Renal cortical epithelial cell (primary cell): ENCODE results near the gene BRD2. TPM values are rescaled to one million over a fixed set of nuclear protein-coding genes. Genes with fewer than 3 reads are reported as not detected.
"Not testable (repeated sequence)": the region's sequence is repeated elsewhere in the genome, so short reads cannot be mapped to it uniquely, and the experiment has no call there.

Experiments
- DNase-seq: peaks from one replicate; pipeline ENCODE4 v3.0.0-alpha.2; 2011; ENCODE audit warnings: low read depth
- total RNA-seq: library from RNA; depleted of rRNA; stranded (reverse); fragments of >200 nt; gene quantifications from 2 replicates; pipeline ENCODE4 v1.2.3, GENCODE V29; 2014

The BRD2 gene
- total RNA-seq, result 47.8 and 107 TPM in 2 replicates

DNA sequence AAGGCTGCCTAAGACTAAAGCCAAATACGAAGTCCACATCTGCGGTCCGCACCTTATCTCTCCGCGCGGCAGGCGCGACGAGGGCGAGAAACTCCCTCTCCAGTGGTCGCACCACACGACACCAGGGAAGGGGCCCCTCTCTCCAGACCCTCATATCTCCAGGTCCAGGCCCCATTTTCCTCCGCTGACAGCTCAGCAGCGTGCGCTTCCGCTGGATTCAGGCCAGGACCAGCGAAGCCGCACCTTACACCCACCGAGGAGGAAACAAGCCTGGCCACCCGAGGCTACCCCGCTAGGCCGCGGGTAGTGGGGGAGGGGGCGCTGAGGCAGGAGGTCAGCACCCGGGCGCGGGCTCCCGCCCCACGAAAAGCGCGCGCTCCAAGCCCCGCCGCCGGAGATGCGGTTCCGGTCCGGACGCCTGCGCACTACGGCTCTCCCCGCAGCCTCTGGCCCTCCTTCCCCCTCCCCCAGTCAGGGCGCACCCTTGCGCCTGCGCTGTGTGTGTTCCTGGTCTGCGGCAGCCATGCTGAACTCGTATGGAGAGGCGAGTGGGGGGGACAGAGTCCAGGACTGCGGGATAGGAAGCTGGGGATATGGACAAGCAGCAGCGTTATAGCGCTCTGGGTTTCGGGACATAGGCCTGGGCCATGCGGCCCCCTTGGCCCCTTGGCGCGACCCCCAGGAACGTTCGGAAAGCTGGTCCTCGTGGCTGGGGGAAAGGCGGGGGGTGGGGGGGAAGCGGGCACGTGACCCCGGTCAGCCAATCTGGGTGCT is at the start of gene BRD2:
BRD2 (plus strand) TSS at position 502 of the 774 bp plus-strand sequence. CDS start 4,305 bp downstream, outside the sequence.
- peak; percentile 84 for DNase-seq

DNA sequence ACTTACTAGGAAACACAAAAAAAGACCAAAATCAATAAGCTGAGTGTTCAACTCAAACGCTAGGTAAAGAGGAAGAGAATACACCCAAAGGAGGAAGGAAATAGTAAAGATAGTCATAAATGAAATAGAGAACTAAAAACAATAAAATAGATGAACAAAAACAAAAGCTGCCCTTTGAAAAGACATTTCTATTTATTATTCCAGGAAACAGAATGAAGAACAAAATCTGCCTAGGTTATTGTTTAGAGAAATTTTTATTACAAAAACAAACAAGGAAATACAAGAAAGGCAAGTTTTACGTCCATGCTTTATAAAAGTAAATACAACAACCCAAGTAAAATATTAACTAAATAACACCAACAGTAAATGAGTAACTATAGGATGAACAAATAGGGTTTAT is 47.7 kb upstream of the BRD2 start:
- peak; percentile 49 for DNase-seq

DNA sequence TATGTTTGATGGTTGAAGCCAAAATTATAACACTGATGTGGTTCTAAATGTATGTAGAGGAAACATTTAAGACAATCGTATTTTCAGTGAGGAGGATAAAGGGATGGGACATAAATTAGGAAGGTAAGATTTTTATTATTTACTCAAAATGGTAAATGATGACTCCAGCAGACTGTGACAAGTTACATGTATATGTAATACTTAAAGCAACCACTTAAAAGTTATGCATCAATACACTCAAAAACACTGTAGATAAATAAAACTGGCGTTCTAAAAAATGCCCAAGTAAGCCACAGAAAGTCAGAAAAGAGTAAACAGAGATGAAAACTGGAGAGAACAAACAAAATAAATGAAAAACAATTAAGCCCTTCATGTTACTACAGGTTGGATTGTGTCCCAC is 46.3 kb upstream of the BRD2 start:
- no peak for DNase-seq

DNA sequence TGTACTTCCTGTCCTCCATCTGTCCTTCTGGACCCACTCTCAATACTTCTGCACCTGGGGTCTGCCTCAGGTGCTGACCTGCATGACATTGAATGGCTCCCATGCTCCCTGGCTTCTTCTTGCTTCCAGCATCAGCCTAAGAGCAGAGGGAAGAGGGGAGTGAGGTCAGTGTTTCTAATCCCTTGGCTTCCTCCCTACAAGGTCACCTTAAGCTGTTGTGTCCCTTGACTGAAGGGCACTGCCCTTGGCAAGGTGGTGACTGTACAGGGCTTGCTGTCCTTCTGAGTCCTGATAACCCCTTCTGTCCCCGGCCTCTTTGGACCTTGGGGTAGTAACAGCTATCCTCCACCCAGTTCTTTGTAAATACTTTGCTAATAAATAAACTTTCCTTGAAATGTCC is 37.2 kb upstream of the BRD2 start:
- no peak for DNase-seq

DNA sequence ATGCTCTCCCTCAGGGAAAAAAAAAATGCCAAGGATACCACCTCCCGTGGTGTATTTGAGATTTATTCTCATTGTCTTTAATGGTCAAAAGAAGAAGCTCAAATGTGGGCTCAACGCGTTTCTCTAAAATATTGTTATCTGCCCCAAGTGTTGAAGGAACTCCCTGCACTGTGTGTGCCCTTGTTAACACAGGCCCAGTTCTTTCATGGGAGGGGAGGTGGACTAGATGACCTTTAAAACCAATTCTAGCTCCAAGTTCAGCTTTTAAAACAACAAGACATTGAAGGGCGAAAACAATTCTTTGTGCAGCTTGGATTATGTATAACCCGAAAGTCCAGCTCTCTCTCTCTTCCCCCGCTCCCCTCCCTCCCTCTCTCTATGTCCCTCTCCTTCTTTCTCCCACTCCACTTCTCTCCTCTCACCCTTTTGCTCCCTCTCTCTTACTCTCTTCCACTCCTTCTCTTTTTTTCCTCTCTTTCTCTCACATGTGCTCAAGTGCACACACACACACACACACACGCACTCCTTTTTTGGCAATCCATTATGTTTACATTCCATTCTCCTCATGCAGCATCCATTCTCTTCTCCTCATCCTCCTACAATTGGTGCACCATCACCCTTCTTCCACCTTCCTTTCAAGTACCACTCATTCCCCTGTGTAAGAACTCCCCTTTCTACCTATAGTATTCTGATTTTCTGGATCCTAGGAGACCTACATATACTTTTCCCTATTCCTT is 36.1 kb upstream of the BRD2 start:
- DNase-seq, result no peak

DNA sequence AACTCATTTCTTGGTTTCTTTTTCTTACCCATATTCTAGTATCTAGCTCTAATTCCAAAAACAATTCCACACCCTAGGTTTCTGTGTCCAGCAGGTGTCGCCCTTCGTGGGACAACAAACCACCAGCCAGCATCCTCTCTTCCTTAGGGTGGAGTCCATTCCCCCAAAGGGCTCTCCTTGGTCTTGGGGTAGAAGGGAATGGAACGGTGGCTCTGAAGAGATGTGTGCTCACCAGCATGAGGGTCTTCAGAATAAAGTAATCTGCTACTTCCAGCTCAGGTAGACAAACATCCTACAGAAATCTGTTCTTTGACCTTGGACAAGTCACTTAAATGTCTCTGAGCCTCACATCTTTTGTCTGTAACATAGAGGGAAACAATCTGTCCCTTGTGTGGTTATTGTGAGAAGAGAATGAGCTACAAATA is 34.7 kb upstream of the BRD2 start:
- peak; percentile 64 for DNase-seq

DNA sequence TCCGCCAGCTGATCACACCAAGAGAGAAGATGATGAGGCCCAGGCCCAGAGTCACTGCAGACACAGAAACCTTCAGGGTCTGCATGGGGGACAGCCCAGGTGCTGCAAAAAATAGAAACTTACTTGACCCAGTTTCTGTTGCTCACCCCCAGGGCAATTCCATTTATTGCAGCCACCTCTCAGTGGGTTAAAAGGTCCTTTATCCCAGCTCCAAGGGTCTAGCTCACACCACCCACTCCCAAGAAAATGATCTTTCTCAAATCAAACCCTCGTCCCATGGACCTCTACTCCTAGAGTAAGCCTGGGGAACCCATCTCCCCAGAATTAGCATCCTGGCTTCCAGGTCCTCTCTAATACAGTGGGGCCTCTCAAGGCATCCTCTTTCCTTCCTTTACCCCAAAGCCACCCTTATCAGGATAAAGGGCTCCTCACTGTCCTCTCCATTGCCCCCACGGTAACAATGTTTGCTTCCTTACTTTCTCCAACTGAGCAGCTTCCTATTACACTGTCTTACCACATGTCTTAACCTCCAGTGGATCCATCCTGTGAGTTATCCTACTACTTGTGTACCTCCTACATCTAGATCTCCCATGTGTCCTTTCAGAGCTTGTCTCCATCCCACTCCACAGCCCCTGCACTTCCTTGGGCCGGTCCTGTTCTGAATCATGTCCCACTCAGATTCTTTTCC is 32.7 kb upstream of the BRD2 start:
- no peak for DNase-seq

DNA sequence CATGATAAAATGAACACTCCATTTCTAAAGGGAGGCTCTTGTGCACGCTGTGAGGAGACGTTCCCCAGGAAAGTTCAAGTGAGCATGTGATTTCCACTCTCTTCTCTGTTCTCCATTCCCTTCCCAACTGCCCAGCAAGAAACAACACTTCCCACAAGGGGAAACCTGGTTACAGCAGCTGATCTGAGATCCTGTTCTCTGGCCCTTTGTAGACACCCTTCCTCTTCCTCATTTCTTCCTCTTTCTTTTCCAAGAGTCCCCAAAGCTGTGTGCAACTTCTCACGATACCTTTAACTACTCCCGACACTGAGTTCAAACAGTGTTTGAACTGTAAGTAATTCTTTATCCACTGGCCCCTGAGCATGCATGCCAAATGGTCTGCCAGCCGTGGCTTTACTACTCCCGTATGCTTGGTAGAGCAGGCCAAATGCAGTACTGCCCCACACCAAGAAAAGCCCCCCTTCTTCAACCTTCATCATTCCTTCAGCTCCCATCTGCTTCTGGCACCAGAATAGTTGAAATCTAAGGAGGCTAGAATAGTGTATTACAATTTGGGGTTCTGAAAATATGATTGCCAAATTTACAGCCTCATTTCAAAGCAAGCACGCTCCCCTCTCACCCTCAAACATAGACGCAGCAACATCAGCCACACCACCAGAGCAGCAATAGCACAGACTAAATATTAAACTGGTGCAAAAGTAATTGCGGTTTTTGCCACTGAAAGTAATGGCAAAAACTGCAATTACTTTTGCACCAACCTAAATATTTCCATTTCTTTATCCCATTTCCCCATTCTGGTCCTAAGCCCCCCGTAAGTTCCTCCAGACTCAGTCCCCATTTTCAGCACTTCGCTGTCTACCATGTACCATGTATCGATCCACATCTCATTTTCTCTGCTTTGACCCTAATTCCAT is 31.9 kb upstream of the BRD2 start:
- DNase-seq, result peak; percentile 40

DNA sequence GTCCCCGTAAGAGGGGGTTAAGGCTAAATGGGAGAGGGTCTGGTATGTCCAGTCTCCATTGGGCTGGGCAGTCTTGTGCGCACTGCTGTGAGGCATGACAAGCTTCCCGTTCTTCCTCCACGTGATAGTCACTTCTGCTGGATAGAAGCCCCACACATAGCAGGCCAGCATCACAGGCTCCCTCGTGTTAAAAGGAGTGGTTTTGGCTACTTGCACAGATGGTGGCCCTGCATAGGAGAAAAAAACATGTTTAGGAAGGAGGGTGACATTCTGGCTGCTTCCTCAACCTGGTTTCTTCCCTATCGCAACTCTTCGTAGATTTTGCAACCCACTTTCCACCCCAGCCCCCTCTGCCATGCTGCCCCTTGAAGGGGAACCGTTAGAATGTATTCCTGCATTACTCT is 31.2 kb upstream of the BRD2 start:
- DNase-seq, result no peak

DNA sequence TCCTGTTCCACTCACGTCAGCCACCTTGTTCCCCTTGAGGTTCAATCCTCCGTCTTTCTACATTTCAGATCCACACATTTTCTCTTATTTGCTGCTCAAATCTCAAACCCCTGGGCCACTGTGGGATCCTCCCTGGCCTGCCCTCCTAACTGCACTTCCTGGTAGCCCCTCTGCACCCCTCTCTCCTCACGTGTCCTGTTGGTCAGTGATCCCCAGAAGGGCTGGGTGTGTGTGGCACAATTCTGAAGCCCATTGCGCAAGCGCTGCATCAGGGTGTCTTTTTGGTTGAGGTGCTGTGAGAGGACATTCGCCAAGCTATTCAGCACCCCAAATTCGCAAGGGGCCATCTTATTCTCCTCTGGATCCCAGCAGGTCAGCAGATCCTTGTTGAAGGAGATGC is 29.9 kb upstream of the BRD2 start:
- no peak for DNase-seq

DNA sequence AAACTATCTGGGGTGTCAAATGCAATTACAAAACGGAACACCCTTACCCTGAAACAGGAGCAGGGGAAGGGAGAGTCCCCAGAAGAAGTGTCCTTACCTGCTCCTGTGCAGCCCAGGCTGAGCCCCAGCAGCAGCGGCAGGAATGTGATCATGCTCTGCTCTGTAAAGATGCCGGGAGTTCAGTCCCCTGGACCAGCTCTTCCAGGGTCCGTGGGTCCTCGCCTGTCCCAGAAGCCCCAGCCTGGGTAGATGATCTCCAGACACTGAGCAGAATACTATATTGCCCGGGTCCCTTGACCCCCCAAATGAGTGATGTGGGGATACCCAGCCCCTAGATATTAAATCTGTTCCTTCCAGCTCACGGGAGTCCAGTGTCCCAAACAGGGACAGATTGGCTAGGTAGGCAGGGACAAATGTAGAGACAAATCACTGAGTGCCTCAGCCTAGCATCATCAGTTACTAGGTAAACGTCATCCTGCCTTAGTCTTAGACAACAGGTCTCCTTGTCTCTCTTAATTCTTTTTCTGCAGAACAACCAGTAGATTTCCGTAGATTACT is 27.7 kb upstream of the BRD2 start, which contains the start of gene HLA-DMB:
HLA-DMB (minus strand) TSS at position 373 of the 558 bp plus-strand sequence; CDS start at position 152, 221 bp downstream.
- DNase-seq, result peak; percentile 93

DNA sequence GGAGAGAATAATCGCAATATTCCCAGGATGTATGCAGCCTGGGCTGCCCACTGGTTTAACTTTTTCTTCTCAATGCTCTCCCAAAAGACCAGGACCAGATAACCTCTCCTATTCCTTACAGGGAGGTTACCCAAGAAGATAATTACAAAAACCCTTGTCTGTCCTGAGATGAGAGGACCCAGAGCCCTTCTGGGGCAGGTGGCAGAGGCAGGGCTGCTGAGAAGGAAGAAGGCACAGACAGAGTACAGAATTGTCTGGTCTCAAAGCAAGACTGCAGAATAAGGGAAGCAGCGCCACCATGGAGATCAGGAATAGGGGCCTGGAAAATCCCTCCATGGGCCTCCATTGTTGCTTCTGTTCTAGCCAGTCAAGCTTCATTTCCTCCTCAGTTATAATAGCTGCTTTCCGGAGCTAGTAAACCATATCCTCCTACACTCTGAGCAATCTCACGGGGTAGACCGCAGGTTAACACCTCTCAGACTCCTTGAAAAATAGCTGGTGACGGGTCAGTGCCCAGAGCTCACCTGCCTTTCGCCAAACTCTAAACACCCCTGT is 27.1 kb upstream of the BRD2 start:
- DNase-seq, result peak; percentile 96

DNA sequence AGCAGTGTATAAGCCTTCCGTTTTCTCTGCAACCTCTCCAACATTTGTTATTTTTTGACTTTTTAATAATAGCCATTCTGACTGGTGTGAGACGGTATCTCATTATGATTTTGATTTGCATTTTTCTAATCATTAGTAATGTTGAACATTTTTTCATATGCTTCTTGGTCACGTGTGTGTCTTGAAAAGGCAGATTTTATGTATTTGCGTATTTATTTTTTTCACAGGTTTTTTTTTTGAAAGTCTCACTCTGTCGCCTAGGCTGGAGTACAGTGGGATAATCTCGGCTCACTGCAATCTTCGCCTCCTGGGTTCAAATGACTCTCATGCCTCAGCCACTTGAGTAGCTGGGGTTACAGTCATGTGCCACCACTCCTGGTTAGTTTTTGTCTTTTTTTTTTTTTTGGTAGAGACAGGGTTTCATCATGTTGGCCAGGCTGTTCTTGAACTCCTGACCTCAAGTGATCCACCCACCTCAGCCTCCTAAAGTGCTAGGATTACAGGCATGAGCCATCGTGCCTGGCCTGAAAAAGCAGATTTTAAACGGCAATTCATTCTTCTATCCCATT is 25.8 kb upstream of the BRD2 start:
- not testable (repeated sequence) for DNase-seq

DNA sequence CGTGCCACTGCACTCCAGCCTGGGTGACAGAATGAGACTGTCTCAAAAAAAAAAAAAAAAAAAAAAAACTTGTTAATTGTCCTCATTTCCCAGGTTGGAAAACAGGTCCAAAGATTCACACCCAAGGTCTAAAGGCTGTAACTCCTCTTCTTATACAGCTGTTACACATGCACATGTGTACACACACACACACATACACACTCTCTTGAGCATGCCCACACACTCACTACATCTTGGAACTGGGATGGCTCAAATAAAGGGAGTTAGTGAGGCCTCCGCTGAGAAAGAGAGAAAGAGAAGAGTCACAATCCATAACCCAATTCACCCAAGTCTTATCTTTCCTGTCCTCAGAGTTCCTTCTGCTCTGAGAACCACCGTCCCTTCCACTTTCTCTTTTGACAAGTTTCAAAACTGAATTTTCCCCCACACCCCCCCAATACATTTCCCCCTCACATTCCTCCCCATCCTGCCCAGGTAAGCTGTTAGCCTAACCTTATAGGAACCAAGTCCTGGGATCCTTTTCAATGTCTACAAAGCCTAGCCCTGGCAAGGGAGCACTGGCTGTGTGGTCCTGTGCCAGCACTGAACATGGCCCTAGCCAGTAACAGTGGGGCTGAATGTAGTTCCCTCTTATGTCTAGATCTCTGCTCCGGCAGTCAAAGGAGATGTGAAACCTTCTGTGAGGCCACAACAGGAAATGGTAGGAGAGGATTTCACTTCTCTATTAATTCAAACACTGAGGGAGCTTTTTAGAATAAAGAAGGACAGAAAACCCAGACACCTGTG is 24.3 kb upstream of the BRD2 start:
- DNase-seq, result no peak

DNA sequence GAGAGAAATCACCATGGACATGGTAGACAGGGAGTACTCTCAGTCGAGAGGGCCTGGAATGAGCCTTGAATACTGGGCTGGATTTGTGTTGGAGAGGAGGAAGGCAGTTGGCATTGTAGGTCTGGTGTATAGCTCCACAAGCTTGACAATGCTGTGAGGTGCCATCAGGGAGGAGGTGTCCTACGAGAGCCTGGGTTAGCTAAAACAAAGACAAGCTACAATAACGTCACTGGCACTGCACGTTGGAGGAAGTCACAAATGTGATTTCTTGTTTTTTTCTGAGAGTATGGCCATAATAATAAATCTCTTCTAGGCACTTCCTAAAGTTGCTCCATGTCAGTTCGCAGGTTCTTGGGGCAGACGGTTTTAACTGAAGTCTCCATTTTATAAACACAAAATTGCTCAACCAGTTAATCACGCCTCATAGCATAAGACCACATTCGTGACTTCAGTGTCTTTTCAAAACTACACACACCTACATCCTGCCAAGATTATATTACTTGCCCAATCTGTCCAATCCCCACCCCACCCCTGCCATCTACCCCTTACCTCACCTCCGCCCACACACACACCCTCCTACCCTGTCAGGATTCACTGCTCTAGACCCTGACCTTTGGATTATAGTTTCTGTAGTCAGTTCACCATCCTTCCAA is 23.2 kb upstream of the BRD2 start:
- DNase-seq, result peak; percentile 65

DNA sequence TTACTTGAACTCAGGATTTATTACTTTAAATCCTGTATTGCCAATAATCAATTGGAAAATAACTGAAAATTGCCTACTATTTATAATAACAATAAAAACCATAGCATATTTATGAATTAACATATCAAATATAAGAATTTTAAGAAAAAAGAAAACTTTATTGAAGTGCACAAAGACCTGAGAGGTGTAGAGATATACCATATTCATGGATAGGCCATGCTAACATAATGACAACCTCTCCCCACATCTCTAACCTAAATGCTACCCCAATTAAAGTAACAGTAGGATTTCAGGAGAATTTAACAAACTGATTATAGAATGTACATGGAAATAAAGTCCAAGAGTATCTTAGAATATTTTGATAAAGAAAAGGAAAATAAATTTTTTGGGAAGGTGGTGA is 22.4 kb upstream of the BRD2 start:
- DNase-seq, result no peak

DNA sequence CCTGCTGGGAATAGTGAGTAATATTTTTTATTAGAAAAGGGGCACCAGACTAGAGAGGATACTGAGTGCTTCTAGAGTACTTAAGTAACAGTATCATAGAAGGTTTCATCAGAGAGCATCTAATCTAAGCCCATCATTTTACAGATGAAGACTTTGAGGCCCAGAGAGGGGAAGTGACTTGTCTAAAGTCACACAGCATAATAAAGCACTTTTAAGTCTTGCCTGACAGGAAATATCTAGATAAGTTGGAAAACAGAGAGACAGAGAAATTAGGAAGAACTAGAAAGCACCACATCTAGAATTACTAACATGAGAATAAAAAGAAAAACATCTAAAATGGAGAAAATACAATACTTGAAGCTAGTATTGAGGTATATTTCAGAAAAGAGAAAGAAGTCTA is 21.5 kb upstream of the BRD2 start:
- DNase-seq, result no peak

DNA sequence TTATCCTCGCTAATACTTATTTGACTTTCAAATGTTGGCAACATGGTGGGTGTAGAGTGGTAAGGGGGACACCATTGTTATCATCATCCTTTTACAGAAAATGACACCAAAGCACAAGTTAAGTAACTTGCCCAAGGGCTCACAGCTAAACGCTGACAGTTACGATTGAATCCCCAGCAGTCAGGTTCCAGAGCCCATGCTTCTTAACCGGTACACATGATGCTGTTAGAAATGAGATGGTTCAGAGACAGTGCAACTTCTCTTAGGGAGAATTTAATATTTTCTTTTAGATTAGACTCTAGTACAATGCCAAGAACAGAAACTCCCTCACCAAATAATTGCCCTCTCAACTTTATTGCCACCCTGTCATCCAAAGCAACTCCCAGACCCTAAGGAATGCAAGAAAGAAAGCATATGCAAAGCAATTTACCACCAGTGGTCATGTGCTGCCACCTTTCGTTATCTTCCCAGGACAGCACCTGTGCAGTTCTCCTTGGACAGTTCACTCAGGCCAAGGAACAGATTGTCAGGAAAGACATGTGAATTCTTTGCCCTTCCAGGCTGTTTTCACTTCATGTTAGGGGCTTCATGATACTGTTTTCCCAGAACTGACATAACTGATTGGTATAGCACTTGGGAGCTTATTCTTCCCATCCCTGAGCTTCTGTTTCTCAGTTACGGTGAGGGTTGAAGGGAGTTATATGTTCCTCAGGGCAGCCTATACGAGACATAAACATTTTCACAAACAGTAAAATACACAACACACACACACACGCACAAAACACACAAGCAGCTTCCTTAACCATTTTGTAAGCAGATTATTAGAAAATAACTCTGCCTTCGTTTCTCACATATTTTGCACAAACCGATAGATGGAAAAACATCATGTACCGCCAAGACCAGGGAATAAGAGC is 20.6 kb upstream of the BRD2 start:
- peak; percentile 81 for DNase-seq
